H9 (cell line): Measurements from ENCODE around the gene PCGF5. TPM values are rescaled to one million over a fixed set of nuclear protein-coding genes. Genes with fewer than 3 reads are reported as not detected.

Source experiments
- DNase-seq: peaks from one replicate; pipeline ENCODE4 v3.0.0-alpha.2; 2017
- H2AFZ ChIP-seq: one replicate; pipeline ENCODE4 v1.6.1; 2013; ENCODE audit warnings: mild to moderate bottlenecking, low read length, control low read depth, moderate library complexity
- H2AK5ac ChIP-seq: 2 replicates; pipeline ENCODE4 v1.6.1; 2013; ENCODE audit warnings: low read length, control low read depth, mixed read lengths; ENCODE audit not compliant: insufficient read length
- H2BK120ac ChIP-seq: one replicate; pipeline ENCODE4 v1.6.1; 2013; ENCODE audit warnings: low read depth, mild to moderate bottlenecking, low read length, control low read depth, inconsistent platforms; ENCODE audit not compliant: poor library complexity, severe bottlenecking
- H2BK12ac ChIP-seq: 2 replicates; pipeline ENCODE4 v1.6.1; 2013; ENCODE audit warnings: low read length, control low read depth, mixed read lengths, low read depth; ENCODE audit not compliant: insufficient read length
- H2BK15ac ChIP-seq: 2 replicates; pipeline ENCODE4 v1.6.1; 2013; ENCODE audit warnings: low read depth, low read length, control low read depth
- H2BK20ac ChIP-seq: one replicate; pipeline ENCODE4 v1.6.1; 2013; ENCODE audit warnings: low read depth, mild to moderate bottlenecking, low read length, control low read depth, inconsistent platforms; ENCODE audit not compliant: poor library complexity, severe bottlenecking
- H2BK5ac ChIP-seq: 2 replicates; pipeline ENCODE4 v1.6.1; 2013; ENCODE audit warnings: low read length, control low read depth, mixed read lengths; ENCODE audit not compliant: insufficient read length
- H3K14ac ChIP-seq: 2 replicates; pipeline ENCODE4 v1.6.1; 2013; ENCODE audit warnings: low read length, control low read depth; ENCODE audit not compliant: insufficient read depth
- H3K18ac ChIP-seq: 2 replicates; pipeline ENCODE4 v1.6.1; 2013; ENCODE audit warnings: low read depth, mild to moderate bottlenecking, mixed read lengths, low read length, control low read depth; ENCODE audit not compliant: insufficient read length
- H3K23ac ChIP-seq: 2 replicates; pipeline ENCODE4 v1.6.1; 2013; ENCODE audit warnings: low read length, control low read depth, mixed read lengths, low read depth; ENCODE audit not compliant: insufficient read length
- H3K23me2 ChIP-seq: 2 replicates; pipeline ENCODE4 v1.6.1; 2013; ENCODE audit warnings: low read depth, mild to moderate bottlenecking, mixed read lengths, low read length, control low read depth; ENCODE audit not compliant: insufficient read length, poor library complexity, severe bottlenecking
- H3K27ac ChIP-seq: 2 replicates; pipeline ENCODE4 v1.5.1; 2013; ENCODE audit warnings: low read length, control low read depth, mixed read lengths, low read depth; ENCODE audit not compliant: insufficient read length
- H3K27me3 ChIP-seq: 2 replicates; pipeline ENCODE4 v1.6.1; 2013; ENCODE audit warnings: low read length, control low read depth, inconsistent platforms; ENCODE audit not compliant: insufficient read depth
- H3K4ac ChIP-seq: 2 replicates; pipeline ENCODE4 v1.6.1; 2013; ENCODE audit warnings: low read depth, mild to moderate bottlenecking, control low read depth, inconsistent platforms, low read length, moderate library complexity
- H3K4me1 ChIP-seq: 2 replicates; pipeline ENCODE4 v1.6.1; 2013; ENCODE audit warnings: low read length, control low read depth, inconsistent platforms; ENCODE audit not compliant: insufficient read depth
- H3K4me2 ChIP-seq: 2 replicates; pipeline ENCODE4 v1.6.1; 2013; ENCODE audit warnings: low read length, control low read depth, mixed read lengths; ENCODE audit not compliant: insufficient read length, insufficient read depth
- H3K56ac ChIP-seq: 2 replicates; pipeline ENCODE4 v1.6.1; 2013; ENCODE audit warnings: low read depth, mild to moderate bottlenecking, mixed read lengths, low read length, control low read depth; ENCODE audit not compliant: insufficient read length
- H3K79me1 ChIP-seq: 2 replicates; pipeline ENCODE4 v1.6.1; 2013; ENCODE audit warnings: low read depth, mild to moderate bottlenecking, moderate library complexity, low read length, control low read depth, inconsistent platforms; ENCODE audit not compliant: insufficient read depth, poor library complexity, severe bottlenecking
- H3K79me2 ChIP-seq: 2 replicates; pipeline ENCODE4 v1.6.1; 2013; ENCODE audit warnings: low read length, control low read depth, inconsistent platforms; ENCODE audit not compliant: insufficient read depth
- H3K9ac ChIP-seq: 2 replicates; pipeline ENCODE4 v1.6.1; 2013; ENCODE audit warnings: low read length, control low read depth, mixed read lengths; ENCODE audit not compliant: insufficient read length; ENCODE audit errors: extremely low read depth
- H3K9me3 ChIP-seq: one replicate; pipeline ENCODE4 v1.6.1; 2013; ENCODE audit warnings: low read depth, low read length, inconsistent platforms; ENCODE audit not compliant: control insufficient read depth
- H3T11ph ChIP-seq: one replicate; pipeline ENCODE4 v1.6.1; 2013; ENCODE audit warnings: mild to moderate bottlenecking, low read length, control low read depth, inconsistent platforms
- H4K20me1 ChIP-seq: one replicate; pipeline ENCODE4 v1.6.1; 2013; ENCODE audit not compliant: control insufficient read depth, insufficient read length, insufficient read depth
- H4K5ac ChIP-seq: 2 replicates; pipeline ENCODE4 v1.6.1; 2013; ENCODE audit warnings: low read depth, mild to moderate bottlenecking, mixed read lengths, low read length, control low read depth; ENCODE audit not compliant: insufficient read length
- H4K8ac ChIP-seq: replicated peaks from 2 replicates; pipeline ENCODE4 v1.6.1; 2013; ENCODE audit warnings: low read length, control low read depth, mixed read lengths, low read depth; ENCODE audit not compliant: insufficient read length
- H4K91ac ChIP-seq: 2 replicates; pipeline ENCODE4 v1.6.1; 2013; ENCODE audit warnings: low read depth, mild to moderate bottlenecking, moderate library complexity, mixed read lengths, low read length, control low read depth; ENCODE audit not compliant: insufficient read length
- H3K27ac Mint-ChIP-seq, 3 experiments: 2 replicates in 2 of 3; 3 replicates in 1 of 3; pipeline ENCODE4 v1.8.0; 2020 to 2021; ENCODE audit warnings: mixed read lengths in 3 of 3, mild to moderate bottlenecking in 1 of 3, moderate library complexity in 1 of 3
- H3K27me3 Mint-ChIP-seq: 2 replicates; pipeline ENCODE4 v1.8.0; 2021; ENCODE audit warnings: low read depth, mild to moderate bottlenecking, moderate library complexity, mixed read lengths
- H3K36me3 Mint-ChIP-seq, 3 experiments: 2 replicates in 2 of 3; 3 replicates in 1 of 3; pipeline ENCODE4 v1.8.0; 2020 to 2021; ENCODE audit warnings: low read depth in 3 of 3, mixed read lengths in 3 of 3; ENCODE audit not compliant: insufficient read depth in 1 of 3
- H3K4me1 Mint-ChIP-seq, 2 experiments: 2 replicates each; pipeline ENCODE4 v1.8.0; 2020; ENCODE audit warnings: mixed read lengths in 2 of 2
- H3K4me3 Mint-ChIP-seq, 2 experiments: 2 replicates in 1 of 2; 3 replicates in 1 of 2; pipeline ENCODE4 v1.8.0; 2020 to 2021; ENCODE audit warnings: mild to moderate bottlenecking in 2 of 2, mixed read lengths in 2 of 2, moderate library complexity in 1 of 2
- H3K9me3 Mint-ChIP-seq, 2 experiments: 2 replicates in 1 of 2; 3 replicates in 1 of 2; pipeline ENCODE4 v1.8.0; 2020; ENCODE audit warnings: mild to moderate bottlenecking in 2 of 2, mixed read lengths in 2 of 2, moderate library complexity in 1 of 2
- CTCF ChIP-seq: fragments of 200-600 bp; sonication (generic); conservative IDR thresholded peaks from 3 replicates; pipeline ENCODE4 v1.8.0; 2021; ENCODE audit warnings: antibody characterized with exemption, mild to moderate bottlenecking
- WGBS: extraction: QIAGEN DNeasy Blood & Tissue Kit; methylation state at CpG from one replicate; pipeline ENCODE4 v1.1.7; 2013; ENCODE audit warnings: missing lambda C conversion rate, low lambda C conversion rate, mixed read lengths; ENCODE audit not compliant: insufficient read length; ENCODE audit errors: extremely low coverage; 5-methylcytosine and 5-hydroxymethylcytosine counted together
- total RNA-seq: library from RNA; stranded (reverse); gene quantifications from 2 replicates; pipeline ENCODE4 v1.2.1, GENCODE V29; 2021

The PCGF5 gene
- total RNA-seq, 1 experiment from 2014 or later: 6.9 TPM

DNA sequence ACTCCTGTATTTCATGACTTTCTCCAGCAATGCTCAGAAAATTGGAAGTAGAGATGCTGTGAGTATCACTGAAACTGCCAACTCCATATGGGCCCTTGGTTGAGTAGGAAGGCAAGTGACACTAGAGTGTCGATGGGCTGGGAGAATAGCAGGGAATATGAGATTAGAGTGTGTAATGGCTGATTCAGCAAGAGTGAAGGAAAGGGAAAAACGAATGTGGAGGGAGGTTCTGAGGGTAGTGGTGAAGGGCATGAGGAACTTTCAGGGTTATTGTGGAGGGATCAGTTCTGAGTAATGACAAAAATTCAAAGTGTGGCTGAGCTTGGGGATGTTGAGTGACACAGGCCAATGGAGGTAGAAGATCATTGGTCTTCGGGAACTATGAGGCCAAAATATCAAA lies 49.0 kb upstream of the PCGF5 start:
- Mint-ChIP-seq H3K4me1 (no peaks in the 10 kb centered on the region), H3K36me3 (no peaks in the 10 kb centered on the region; a peak in 2 of 7 replicates), H3K4me3 (no peak overlapping the region), H3K27ac (no peak overlapping the region), H3K27me3 (peaks cover 64% of the 10 kb centered on the region), H3K9me3 (peaks cover 0 to 2% of the 10 kb centered on the region in 2 experiments; a peak in 2 of 5 replicates)
- Histone ChIP-seq H3K27me3 (no peaks in the 10 kb centered on the region; the same call in 1 of the 2 replicates), H2AK5ac (no peak overlapping the region), H4K5ac (no peak overlapping the region), H2AFZ (no peak overlapping the region), H4K20me1 (no peaks in the 10 kb centered on the region), H3K27ac (no peak overlapping the region), H3T11ph (no peak overlapping the region), H3K23ac (no peak overlapping the region), H4K8ac (no peak overlapping the region), H2BK12ac (no peak overlapping the region), H3K14ac (no peak overlapping the region), H3K4ac (no peak overlapping the region), H3K9ac (no peak overlapping the region), H3K56ac (no peak overlapping the region), H2BK20ac (no peak overlapping the region), H2BK5ac (no peak overlapping the region), H3K23me2 (no peaks in the 10 kb centered on the region), H3K9me3 (no peaks in the 10 kb centered on the region), H2BK120ac (no peak overlapping the region), H3K4me1 (no peaks in the 10 kb centered on the region), H4K91ac (no peak overlapping the region), H2BK15ac (no peak overlapping the region), H3K79me1 (no peaks in the 10 kb centered on the region), H3K79me2 (no peaks in the 10 kb centered on the region), H3K4me2 (no peak overlapping the region), H3K18ac (no peak overlapping the region)
- no peak for TF ChIP-seq CTCF
- DNase-seq: no peak
- WGBS: no CpG with 5 or more reads among the region's 3 CpGs
